ENCODE results near the gene FAM53B. TPM values are rescaled to one million over a fixed set of nuclear protein-coding genes. Genes with fewer than 3 reads are reported as not detected.
"Not testable (repeated sequence)": the region's sequence is repeated elsewhere in the genome, so short reads cannot be mapped to it uniquely, and the experiment has no call there.

Gene FAM53B
- total RNA-seq, 4 donors from 2014 or later: 21.9 to 42.6 (median 32.2) TPM

DNA sequence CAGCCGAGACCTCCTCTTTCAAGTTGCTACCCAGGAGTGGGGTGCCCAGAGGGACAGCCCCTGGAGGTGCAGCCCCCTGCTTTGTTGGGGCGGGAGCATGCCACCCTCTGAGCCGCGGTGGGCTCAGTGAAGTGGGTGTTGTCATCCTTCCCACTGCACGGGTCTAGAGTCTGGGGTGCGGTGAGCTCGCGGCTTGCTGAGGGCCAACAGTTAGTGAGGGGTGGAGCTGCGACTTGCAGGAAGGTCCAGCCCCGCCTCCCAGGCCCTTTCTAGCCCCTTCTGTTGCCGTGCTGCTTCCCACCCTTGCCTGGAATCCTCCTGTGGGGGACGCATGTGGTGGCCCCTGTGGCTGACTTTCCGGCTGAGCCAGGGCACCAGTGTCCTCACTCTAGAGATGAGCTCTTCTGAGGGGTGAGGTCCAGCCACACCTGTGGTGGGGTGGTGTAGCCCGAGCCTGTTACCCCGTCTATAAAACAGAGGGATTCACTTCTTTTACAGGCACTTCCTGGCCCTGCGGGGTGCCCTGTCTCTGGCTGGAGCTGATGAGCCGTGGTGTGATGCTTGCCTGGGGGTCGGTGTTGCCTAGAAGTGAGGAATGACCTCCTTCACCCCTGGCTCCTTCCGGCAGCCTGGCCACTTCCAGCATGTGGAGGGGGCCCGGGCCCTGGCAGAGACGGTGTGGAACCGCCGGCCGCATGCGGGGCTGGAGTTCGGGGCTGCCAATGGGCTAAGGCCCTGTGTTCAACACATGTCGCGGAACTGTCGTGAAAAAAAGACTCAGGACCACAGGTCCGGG lies 127.9 kb downstream of the FAM53B start:
- no peak for DNase-seq (ENCODE audit: low spot score)
- no peak for ATAC-seq (ENCODE audit: low FRiP score)
- TF ChIP-seq, protein P1, sequence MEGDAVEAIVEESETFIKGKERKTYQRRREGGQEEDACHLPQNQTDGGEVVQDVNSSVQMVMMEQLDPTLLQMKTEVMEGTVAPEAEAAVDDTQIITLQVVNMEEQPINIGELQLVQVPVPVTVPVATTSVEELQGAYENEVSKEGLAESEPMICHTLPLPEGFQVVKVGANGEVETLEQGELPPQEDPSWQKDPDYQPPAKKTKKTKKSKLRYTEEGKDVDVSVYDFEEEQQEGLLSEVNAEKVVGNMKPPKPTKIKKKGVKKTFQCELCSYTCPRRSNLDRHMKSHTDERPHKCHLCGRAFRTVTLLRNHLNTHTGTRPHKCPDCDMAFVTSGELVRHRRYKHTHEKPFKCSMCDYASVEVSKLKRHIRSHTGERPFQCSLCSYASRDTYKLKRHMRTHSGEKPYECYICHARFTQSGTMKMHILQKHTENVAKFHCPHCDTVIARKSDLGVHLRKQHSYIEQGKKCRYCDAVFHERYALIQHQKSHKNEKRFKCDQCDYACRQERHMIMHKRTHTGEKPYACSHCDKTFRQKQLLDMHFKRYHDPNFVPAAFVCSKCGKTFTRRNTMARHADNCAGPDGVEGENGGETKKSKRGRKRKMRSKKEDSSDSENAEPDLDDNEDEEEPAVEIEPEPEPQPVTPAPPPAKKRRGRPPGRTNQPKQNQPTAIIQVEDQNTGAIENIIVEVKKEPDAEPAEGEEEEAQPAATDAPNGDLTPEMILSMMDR (IDR thresholded peaks at IDR 0.05): no peak

DNA sequence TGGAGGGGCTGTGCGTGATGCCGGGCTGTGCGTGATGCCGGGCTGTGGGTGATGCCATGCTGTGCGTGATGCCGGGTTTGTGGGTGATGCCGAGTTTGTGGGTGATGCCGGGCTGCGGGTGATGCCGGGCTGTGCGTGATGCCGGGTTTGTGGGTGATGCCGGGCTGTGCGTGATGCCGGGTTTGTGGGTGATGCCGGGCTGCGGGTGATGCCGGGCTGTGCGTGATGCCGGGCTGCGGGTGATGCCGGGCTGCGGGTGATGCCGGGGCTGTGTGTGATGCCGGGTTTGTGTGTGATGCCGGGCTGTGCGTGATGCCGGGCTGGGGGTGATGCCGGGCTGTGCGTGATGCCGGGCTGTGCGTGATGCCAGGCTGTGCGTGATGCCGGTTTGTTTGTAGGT lies 128.9 kb downstream of the FAM53B start:
- ATAC-seq (ENCODE audit: low FRiP score): no peak
- DNase-seq (ENCODE audit: low spot score): no peak
- TF ChIP-seq, protein P1 (IDR thresholded peaks at IDR 0.05): no peak

DNA sequence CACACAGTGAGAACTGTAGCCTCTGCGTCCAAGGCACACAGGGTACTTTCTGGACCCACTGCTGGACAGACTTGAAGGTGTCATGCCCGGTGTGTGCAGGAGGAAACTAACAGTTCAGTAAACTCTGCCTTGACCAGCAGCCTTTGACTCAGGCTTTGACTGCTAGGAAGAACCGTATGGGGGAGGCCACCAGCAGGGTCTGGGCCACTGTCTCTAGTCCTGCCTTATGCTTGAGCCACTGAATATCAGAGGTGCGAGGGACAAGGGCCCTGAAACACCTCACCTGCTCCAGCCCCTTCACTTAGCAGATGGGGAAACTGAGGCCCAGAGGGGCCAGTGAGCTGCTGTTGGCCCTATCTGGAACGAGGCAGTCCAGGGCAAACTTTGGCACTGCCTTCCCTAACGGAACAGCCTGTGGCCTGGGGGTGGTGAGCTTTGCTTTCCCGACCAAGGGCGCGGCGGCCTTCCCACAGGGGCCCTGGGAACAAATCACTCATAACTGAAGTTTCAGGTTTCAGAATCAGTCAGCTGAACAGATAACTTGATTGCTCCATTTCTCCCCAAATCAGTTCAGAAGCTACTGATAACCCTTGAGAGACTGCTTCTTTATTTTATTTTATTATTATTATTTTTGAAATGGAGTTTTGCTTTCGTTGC lies 130.0 kb downstream of the FAM53B start:
- no peak for ATAC-seq (ENCODE audit: low FRiP score)
- TF ChIP-seq, protein P1 (IDR thresholded peaks at IDR 0.05): no peak

DNA sequence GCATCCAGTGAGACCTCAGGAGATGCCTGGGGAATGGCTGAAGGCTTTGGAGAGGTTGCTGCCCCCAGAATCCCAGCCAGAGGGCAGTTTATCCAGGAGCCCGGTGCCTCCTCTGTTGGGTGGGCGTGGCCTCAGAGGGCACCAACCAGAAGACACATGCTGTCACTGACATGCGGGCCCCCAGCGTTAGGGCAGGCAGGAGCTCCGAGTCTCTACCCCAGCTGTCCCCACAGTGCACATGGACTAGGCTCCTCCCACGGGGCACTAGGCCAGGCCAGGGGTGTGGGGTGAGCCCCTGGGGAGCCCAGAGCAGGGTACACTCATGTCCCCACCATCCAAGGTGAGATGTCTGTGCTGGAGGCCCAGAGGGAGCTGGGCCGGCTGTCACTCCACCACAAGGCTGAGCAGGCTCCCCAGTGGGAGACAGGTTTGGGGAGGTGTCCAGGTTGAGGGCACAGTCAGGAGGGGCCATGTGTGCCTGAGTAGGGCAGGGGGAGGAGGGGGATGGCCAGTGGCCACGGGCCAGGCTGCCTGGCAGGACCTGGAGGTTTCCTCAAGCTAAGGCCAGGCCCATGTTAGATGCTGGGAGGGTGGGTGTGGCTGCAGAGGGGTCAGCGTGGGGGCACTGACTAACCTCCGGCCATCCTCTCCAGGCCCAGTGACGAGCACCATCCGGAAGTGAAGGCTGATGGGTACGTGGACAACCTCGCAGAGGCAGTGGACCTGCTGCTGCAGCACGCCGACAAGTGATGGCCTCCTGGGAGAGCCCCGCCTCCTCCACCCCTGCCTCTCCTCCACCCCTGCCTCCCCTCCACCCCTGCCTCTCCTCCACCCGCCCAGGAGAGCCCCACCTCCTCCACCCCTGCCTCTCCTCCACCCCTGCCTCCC lies 131.3 kb downstream of the FAM53B start:
- TF ChIP-seq, protein P1 (IDR thresholded peaks at IDR 0.05): no peak
- DNase-seq (ENCODE audit: low spot score): no peak

More for the DNA sequence above, 130.0 kb downstream of the FAM53B start:
- DNase-seq (ENCODE audit: low spot score): no peak

DNA sequence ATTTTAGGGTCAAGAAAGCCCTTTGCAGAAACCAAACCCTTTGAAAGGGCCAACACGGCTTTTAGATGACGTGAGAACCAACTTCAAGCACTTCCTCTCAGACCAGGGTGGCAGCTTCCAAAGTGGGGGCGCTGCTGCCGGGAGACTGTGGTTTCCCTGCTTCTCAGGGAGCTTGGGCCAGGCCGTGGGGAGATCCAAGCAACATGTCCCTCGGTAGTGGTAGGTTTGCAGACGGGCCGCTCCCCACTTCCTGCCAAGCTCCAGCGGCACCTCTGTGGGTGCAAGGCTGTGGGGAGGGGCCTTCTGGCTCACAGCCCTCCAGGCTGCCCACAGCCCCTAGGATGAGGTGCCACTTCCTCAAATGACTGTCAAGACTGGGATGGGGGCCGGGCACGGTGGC lies 132.4 kb downstream of the FAM53B start:
- TF ChIP-seq, protein P1 (IDR thresholded peaks at IDR 0.05): no peak
- ATAC-seq (ENCODE audit: low FRiP score) (no peak), DNase-seq (ENCODE audit: low spot score) (no peak)

More for the DNA sequence above, 131.3 kb downstream of the FAM53B start:
- peak; percentile 58 for ATAC-seq (ENCODE audit: low FRiP score)

DNA sequence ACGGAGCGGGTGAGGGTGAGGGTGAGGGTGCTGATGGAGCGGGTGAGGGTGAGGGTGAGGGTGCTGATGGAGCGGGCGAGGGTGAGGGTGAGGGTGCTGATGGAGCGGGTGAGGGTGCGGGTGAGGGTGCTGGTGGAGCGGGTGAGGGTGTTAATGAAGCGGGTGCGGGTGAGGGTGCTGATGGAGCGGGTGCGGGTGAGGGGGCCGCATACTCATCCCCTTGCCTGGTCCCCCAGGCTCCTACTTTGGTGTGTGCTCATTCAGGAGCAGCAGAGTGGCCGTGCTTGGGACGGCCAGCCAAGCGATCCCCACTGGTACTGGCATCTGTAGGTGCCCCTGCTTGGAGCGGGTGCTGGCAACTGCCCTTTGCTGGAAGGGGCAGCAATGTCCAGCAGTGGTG lies 133.3 kb downstream of the FAM53B start:
- DNase-seq (ENCODE audit: low spot score); ATAC-seq (ENCODE audit: low FRiP score): not testable (repeated sequence)

DNA sequence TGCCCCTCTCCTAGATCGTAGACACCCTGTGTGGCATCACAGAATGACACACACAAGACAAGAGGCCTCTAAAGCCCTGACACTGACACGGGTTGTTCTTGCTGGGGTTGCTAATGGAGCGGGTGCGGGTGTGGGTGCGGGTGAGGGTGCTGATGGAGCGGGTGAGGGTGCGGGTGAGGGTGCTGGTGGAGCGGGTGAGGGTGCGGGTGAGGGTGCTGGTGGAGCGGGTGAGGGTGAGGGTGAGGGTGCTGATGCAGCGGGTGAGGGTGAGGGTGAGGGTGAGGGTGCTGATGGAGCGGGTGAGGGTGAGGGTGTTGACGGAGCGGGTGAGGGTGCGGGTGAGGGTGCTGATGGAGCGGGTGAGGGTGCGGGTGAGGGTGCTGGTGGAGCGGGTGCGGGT lies 134.0 kb downstream of the FAM53B start:
- not testable (repeated sequence) for DNase-seq (ENCODE audit: low spot score); ATAC-seq (ENCODE audit: low FRiP score)

Data from omental fat pad (tissue), 4 donors.